ENCODE measurements around the gene EXD3.

- no peak for TF ChIP-seq CTCF (conservative IDR thresholded peaks at IDR 0.05; ENCODE audit: low read length)
- no peak for TF ChIP-seq EZH2phosphoT487 (IDR thresholded peaks at IDR 0.05; ENCODE audit: borderline replicate concordance, low read depth, low read length)
Observed at GRCh38 chr9:137432687-137433348, 9.9 kb upstream of the EXD3 start.
